Neural progenitor cell (in vitro differentiated cells): ENCODE measurements around the gene L3MBTL2. TPM values are rescaled to one million over a fixed set of nuclear protein-coding genes. Genes with fewer than 3 reads are reported as not detected.
A peak's percentile ranks its signal among the peaks of the same experiment; 100 is the strongest.

Experiments used
- DNase-seq: peaks from one replicate; pipeline ENCODE4 v3.0.0-alpha.2; 2016; ENCODE audit warnings: low spot score
- H2AFZ ChIP-seq: fragments of 200-600 bp; sonication (generic); replicated peaks from 2 replicates; pipeline ENCODE4 v1.6.1; 2016; ENCODE audit warnings: antibody characterized with exemption
- H3F3A ChIP-seq: fragments of 200-600 bp; sonication (generic); 2 replicates; pipeline ENCODE4 v1.6.1; 2016; ENCODE audit warnings: antibody characterized with exemption, low read depth
- H3K27ac ChIP-seq: fragments of 200-600 bp; sonication (generic); 2 replicates; pipeline ENCODE4 v1.5.1; 2016; ENCODE audit warnings: mild to moderate bottlenecking
- H3K27me3 ChIP-seq: fragments of 200-600 bp; sonication (generic); 2 replicates; pipeline ENCODE4 v1.6.1; 2016; ENCODE audit warnings: mild to moderate bottlenecking, moderate library complexity
- H3K36me3 ChIP-seq: fragments of 200-600 bp; sonication (generic); 2 replicates; pipeline ENCODE4 v1.5.1; 2016
- H3K4me1 ChIP-seq: fragments of 200-600 bp; sonication (generic); 2 replicates; pipeline ENCODE4 v1.6.1; 2016; ENCODE audit warnings: mixed run types
- H3K4me2 ChIP-seq: fragments of 200-600 bp; sonication (generic); 2 replicates; pipeline ENCODE4 v1.6.1; 2016
- H3K4me3 ChIP-seq: fragments of 200-600 bp; sonication (generic); 2 replicates; pipeline ENCODE4 v1.5.1; 2016
- H3K79me2 ChIP-seq: fragments of 200-600 bp; sonication (generic); 2 replicates; pipeline ENCODE4 v1.6.1; 2016; ENCODE audit warnings: low read depth
- H3K9ac ChIP-seq: fragments of 200-600 bp; sonication (generic); 2 replicates; pipeline ENCODE4 v1.6.1; 2016
- H3K9me3 ChIP-seq: fragments of 200-600 bp; sonication (generic); 2 replicates; pipeline ENCODE4 v1.5.1; 2016; ENCODE audit warnings: low read depth
- H4K20me1 ChIP-seq: fragments of 200-600 bp; sonication (generic); 2 replicates; pipeline ENCODE4 v1.6.1; 2016; ENCODE audit warnings: low read depth
- H3K27ac Mint-ChIP-seq: 3 replicates; pipeline ENCODE4 v1.8.0; 2021; ENCODE audit warnings: mixed read lengths
- H3K27me3 Mint-ChIP-seq: 2 replicates; pipeline ENCODE4 v1.8.0; 2022; ENCODE audit warnings: low read depth, mild to moderate bottlenecking, inconsistent platforms, moderate library complexity, mixed read lengths; ENCODE audit not compliant: insufficient read depth
- H3K36me3 Mint-ChIP-seq: 3 replicates; pipeline ENCODE4 v1.8.0; 2021; ENCODE audit warnings: mixed read lengths
- H3K4me1 Mint-ChIP-seq: 3 replicates; pipeline ENCODE4 v1.8.0; 2021; ENCODE audit warnings: mixed read lengths
- H3K4me3 Mint-ChIP-seq: 3 replicates; pipeline ENCODE4 v1.8.0; 2021; ENCODE audit warnings: mild to moderate bottlenecking, moderate library complexity, mixed read lengths
- H3K9me3 Mint-ChIP-seq: 3 replicates; pipeline ENCODE4 v1.8.0; 2020; ENCODE audit warnings: mixed read lengths
- CTCF ChIP-seq: fragments of 200-600 bp; sonication (generic); IDR thresholded peaks from 2 replicates; pipeline ENCODE4 v1.5.1; 2017; ENCODE audit warnings: antibody characterized with exemption, mild to moderate bottlenecking
- EZH2 ChIP-seq: fragments of 200-600 bp; sonication (generic); IDR thresholded peaks from 2 replicates; pipeline ENCODE4 v1.6.1; 2017; ENCODE audit warnings: antibody characterized with exemption, mild to moderate bottlenecking, moderate library complexity
- EZH2phosphoT487 ChIP-seq: fragments of 200-600 bp; sonication (generic); IDR thresholded peaks from 2 replicates; pipeline ENCODE4 v1.6.1; 2017; ENCODE audit warnings: antibody characterized with exemption
- total RNA-seq: library from RNA; depleted of rRNA; stranded (reverse); fragments of >200 nt; gene quantifications from 2 replicates; pipeline ENCODE4 v1.2.3, GENCODE V29; 2015; ENCODE audit warnings: low replicate concordance

L3MBTL2 gene
- total RNA-seq, 1 donor from 2014 or later: 14.4 TPM

GRCh38 chr22:41241133-41241676 lies 36.1 kb downstream of the L3MBTL2 start:
- Histone ChIP-seq H3K4me2 (no peak overlapping the region), H3K4me3 (no peak overlapping the region), H3K36me3 (no peaks in the 10 kb centered on the region), H3K9ac (no peak overlapping the region), H3K9me3 (no peaks in the 10 kb centered on the region), H2AFZ (no peak overlapping the region), H3K79me2 (no peaks in the 10 kb centered on the region), H3K4me1 (peaks cover 9% of the 10 kb centered on the region), H3F3A (peaks cover 31% of the 10 kb centered on the region), H3K27ac (no peak overlapping the region), H3K27me3 (peaks cover 21% of the 10 kb centered on the region), H4K20me1 (no peaks in the 10 kb centered on the region)
- Mint-ChIP-seq H3K27me3 (peaks cover 2% of the 10 kb centered on the region), H3K4me3 (peak overlapping the region; percentile 25), H3K27ac (no peak overlapping the region), H3K36me3 (peaks cover 2% of the 10 kb centered on the region), H3K9me3 (no peaks in the 10 kb centered on the region), H3K4me1 (peaks cover 10% of the 10 kb centered on the region)
- TF ChIP-seq EZH2 (no peak), CTCF (no peak), EZH2phosphoT487 (no peak)
- DNase-seq: no peak

GRCh38 chr22:41242396-41243117 lies 37.4 kb downstream of the L3MBTL2 start:
- peaks cover 9% of the 10 kb centered on the region for H3K4me1 ChIP-seq
- no peaks in the 10 kb centered on the region for H3K9me3 ChIP-seq
- no peak overlapping the region for H3K27ac ChIP-seq
- DNase-seq: no peak
- no peaks in the 10 kb centered on the region for H3K79me2 ChIP-seq
- no peak overlapping the region for H3K4me2 ChIP-seq
- Mint-ChIP-seq H3K9me3 (no peaks in the 10 kb centered on the region), H3K36me3 (peaks cover 3% of the 10 kb centered on the region), H3K4me3 (no peak overlapping the region), H3K4me1 (peaks cover 10% of the 10 kb centered on the region), H3K27ac (no peak overlapping the region), H3K27me3 (peaks cover 5% of the 10 kb centered on the region)
- TF ChIP-seq EZH2phosphoT487 (no peak), EZH2 (no peak), CTCF (no peak)
- no peak overlapping the region for H3K4me3 ChIP-seq
- H3K9ac ChIP-seq: no peak overlapping the region
- H3F3A ChIP-seq: peaks cover 31% of the 10 kb centered on the region
- no peaks in the 10 kb centered on the region for H3K36me3 ChIP-seq
- peaks cover 8% of the 10 kb centered on the region for H3K27me3 ChIP-seq
- H4K20me1 ChIP-seq: no peaks in the 10 kb centered on the region
- H2AFZ ChIP-seq: no peak overlapping the region

- Histone ChIP-seq H3F3A (peaks cover 31% of the 10 kb centered on the region), H3K4me2 (no peak overlapping the region), H3K27ac (no peak overlapping the region), H2AFZ (no peak overlapping the region), H4K20me1 (no peaks in the 10 kb centered on the region), H3K36me3 (no peaks in the 10 kb centered on the region), H3K27me3 (peaks cover 4% of the 10 kb centered on the region), H3K9ac (no peak overlapping the region), H3K79me2 (no peaks in the 10 kb centered on the region), H3K9me3 (no peaks in the 10 kb centered on the region), H3K4me1 (peaks cover 6% of the 10 kb centered on the region), H3K4me3 (no peak overlapping the region)
- no peak for TF ChIP-seq EZH2
- no peak for TF ChIP-seq EZH2phosphoT487
- no peak for TF ChIP-seq CTCF
- H3K4me3 Mint-ChIP-seq: no peak overlapping the region
- H3K36me3 Mint-ChIP-seq: peaks cover 6% of the 10 kb centered on the region
- no peaks in the 10 kb centered on the region for H3K9me3 Mint-ChIP-seq
- no peak for DNase-seq
- H3K4me1 Mint-ChIP-seq: peaks cover 10% of the 10 kb centered on the region
- H3K27ac Mint-ChIP-seq: no peak overlapping the region
- peaks cover 7% of the 10 kb centered on the region for H3K27me3 Mint-ChIP-seq
Observed at GRCh38 chr22:41243361-41243760, 38.2 kb downstream of the L3MBTL2 start.
